Fibroblast of lung (primary cell): ENCODE measurements around the gene CFAP70. TPM values are rescaled to one million over a fixed set of nuclear protein-coding genes. Genes with fewer than 3 reads are reported as not detected.
"Not testable (repeated sequence)": the region's sequence is repeated elsewhere in the genome, so short reads cannot be mapped to it uniquely, and the experiment has no call there.

Experiments
- DNase-seq, 2 donors: peaks; one replicate each; pipeline versions ENCODE4 v3.0.0 to v3.0.0-alpha.2; 2010; ENCODE audit warnings: low read depth in 2 of 2
- H2AFZ ChIP-seq: 2 replicates; pipeline ENCODE4 v1.5.1; 2012; ENCODE audit warnings: low read length, control low read depth, inconsistent platforms
- H3K27ac ChIP-seq: 2 replicates; pipeline ENCODE4 v1.5.1; 2011; ENCODE audit warnings: low read length, control low read depth; ENCODE audit not compliant: insufficient read depth
- H3K27me3 ChIP-seq: 2 replicates; pipeline ENCODE4 v1.5.1; 2011; ENCODE audit warnings: mild to moderate bottlenecking, low read length; ENCODE audit not compliant: control insufficient read depth, insufficient read depth
- H3K36me3 ChIP-seq: 2 replicates; pipeline ENCODE4 v1.5.1; 2011; ENCODE audit warnings: low read length; ENCODE audit not compliant: control insufficient read depth, insufficient read depth
- H3K4me1 ChIP-seq: 2 replicates; pipeline ENCODE4 v1.5.1; 2011; ENCODE audit warnings: low read length; ENCODE audit not compliant: control insufficient read depth, insufficient read depth; ENCODE audit errors: extremely low read depth
- H3K4me2 ChIP-seq: 2 replicates; pipeline ENCODE4 v1.5.1; 2011; ENCODE audit warnings: low read length, control low read depth; ENCODE audit not compliant: insufficient read depth; ENCODE audit errors: extremely low read depth
- H3K4me3 ChIP-seq, 4 experiments: fragments of 200-600 bp in 1 of 4; sonication (generic) in 1 of 4; replicated peaks in 1 of 4; 2 replicates each; pipeline ENCODE4 v1.5.1; 2011 to 2016; ENCODE audit warnings: low read length in 4 of 4, low read depth in 3 of 4, mild to moderate bottlenecking in 3 of 4, control low read depth in 2 of 4, inconsistent platforms in 1 of 4, mixed read lengths in 1 of 4; ENCODE audit not compliant: insufficient read depth in 1 of 4; ENCODE audit errors: control extremely low read depth in 1 of 4
- H3K79me2 ChIP-seq: 2 replicates; pipeline ENCODE4 v1.5.1; 2012; ENCODE audit warnings: mild to moderate bottlenecking, low read length, inconsistent platforms; ENCODE audit not compliant: control insufficient read depth, insufficient read depth
- H3K9ac ChIP-seq: 2 replicates; pipeline ENCODE4 v1.5.1; 2011; ENCODE audit warnings: mild to moderate bottlenecking, low read length, control low read depth; ENCODE audit not compliant: insufficient read depth
- H3K9me3 ChIP-seq: 2 replicates; pipeline ENCODE4 v1.5.1; 2012; ENCODE audit warnings: low read depth, low read length; ENCODE audit not compliant: control insufficient read depth, insufficient read depth
- H4K20me1 ChIP-seq: 2 replicates; pipeline ENCODE4 v1.5.1; 2011; ENCODE audit warnings: low read length; ENCODE audit not compliant: control insufficient read depth, insufficient read depth; ENCODE audit errors: extremely low read depth
- EZH2 ChIP-seq: IDR thresholded peaks from 2 replicates; pipeline ENCODE4 v1.5.1; 2012; ENCODE audit warnings: low read length, control low read depth, mild to moderate bottlenecking; ENCODE audit errors: missing control alignments
- polyA plus RNA-seq, 2 donors: library from polyadenylated mRNA; depleted of rRNA in 1 of 2; stranded (reverse) in 1 of 2; unstranded in 1 of 2; fragments of >200 nt; gene quantifications; 2 replicates each; pipeline ENCODE4 v1.2.1, GENCODE V29; 2011 to 2012; ENCODE audit warnings: missing spikeins in 1 of 2
- total RNA-seq: library from RNA; depleted of rRNA; stranded (reverse); fragments of >200 nt; gene quantifications from 2 replicates; pipeline ENCODE4 v1.2.1, GENCODE V29; 2014
- TF ChIP-seq, protein P1 (sequence below), 2 donors: IDR thresholded peaks in 1 of 2; conservative IDR thresholded peaks in 1 of 2; 1 replicate in 1 of 2; 2 replicates in 1 of 2; pipeline ENCODE4 v1.5.1; 2011 to 2012; ENCODE audit warnings: low read length in 2 of 2, control low read depth in 1 of 2, inconsistent platforms in 1 of 2, low read depth in 1 of 2, mild to moderate bottlenecking in 1 of 2

The CFAP70 gene
- total and polyA plus RNA-seq, 2 donors (not counting 1 experiment from before 2014, with no cell fraction given): 0.19 to 1.3 TPM

DNA sequence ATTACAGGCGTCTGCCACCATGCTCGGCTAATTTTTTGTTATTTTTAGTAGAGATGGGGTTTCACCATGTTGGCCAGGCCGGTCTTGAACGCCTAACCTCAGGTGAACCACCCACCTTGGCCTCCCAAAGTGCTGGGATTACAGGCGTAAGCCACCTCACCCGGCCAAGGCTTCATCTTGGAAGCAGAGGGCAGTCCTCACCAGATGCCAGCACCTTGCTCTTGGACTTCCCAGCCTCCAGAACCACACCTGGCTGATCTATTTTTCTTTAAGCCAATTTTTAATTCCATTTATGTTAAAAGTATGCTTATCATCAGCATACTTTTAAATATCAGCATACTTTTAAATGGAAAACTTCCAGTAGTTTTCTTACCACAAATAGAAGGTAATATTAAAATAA lies 43.0 kb upstream of the CFAP70 start:
- no peak overlapping the region for H3K27ac ChIP-seq
- H4K20me1 ChIP-seq: no peaks in the 10 kb centered on the region
- no peaks in the 10 kb centered on the region for H3K36me3 ChIP-seq
- H3K9ac ChIP-seq: no peak overlapping the region
- H2AFZ ChIP-seq: no peak overlapping the region
- no peak for DNase-seq
- peaks cover 52% of the 10 kb centered on the region for H3K79me2 ChIP-seq
- H3K4me1 ChIP-seq: no peaks in the 10 kb centered on the region
- no peaks in the 10 kb centered on the region for H3K27me3 ChIP-seq
- no peaks in the 10 kb centered on the region for H3K9me3 ChIP-seq
- H3K4me2 ChIP-seq: no peak overlapping the region
- no peak overlapping the region for H3K4me3 ChIP-seq
- TF ChIP-seq, protein P1, sequence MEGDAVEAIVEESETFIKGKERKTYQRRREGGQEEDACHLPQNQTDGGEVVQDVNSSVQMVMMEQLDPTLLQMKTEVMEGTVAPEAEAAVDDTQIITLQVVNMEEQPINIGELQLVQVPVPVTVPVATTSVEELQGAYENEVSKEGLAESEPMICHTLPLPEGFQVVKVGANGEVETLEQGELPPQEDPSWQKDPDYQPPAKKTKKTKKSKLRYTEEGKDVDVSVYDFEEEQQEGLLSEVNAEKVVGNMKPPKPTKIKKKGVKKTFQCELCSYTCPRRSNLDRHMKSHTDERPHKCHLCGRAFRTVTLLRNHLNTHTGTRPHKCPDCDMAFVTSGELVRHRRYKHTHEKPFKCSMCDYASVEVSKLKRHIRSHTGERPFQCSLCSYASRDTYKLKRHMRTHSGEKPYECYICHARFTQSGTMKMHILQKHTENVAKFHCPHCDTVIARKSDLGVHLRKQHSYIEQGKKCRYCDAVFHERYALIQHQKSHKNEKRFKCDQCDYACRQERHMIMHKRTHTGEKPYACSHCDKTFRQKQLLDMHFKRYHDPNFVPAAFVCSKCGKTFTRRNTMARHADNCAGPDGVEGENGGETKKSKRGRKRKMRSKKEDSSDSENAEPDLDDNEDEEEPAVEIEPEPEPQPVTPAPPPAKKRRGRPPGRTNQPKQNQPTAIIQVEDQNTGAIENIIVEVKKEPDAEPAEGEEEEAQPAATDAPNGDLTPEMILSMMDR (conservative IDR thresholded peaks at IDR 0.05 in 1 of 2, IDR thresholded peaks at IDR 0.05 in 1 of 2; ENCODE audit: low read depth in 1 of 2, low read length in 2 of 2): no peak
- no peak for TF ChIP-seq EZH2

GRCh38 chr10:73399063-73399462 lies 40.4 kb upstream of the CFAP70 start:
- H2AFZ ChIP-seq: no peak overlapping the region
- DNase-seq: no peak
- peaks cover 3% of the 10 kb centered on the region for H3K36me3 ChIP-seq
- H3K27me3 ChIP-seq: no peaks in the 10 kb centered on the region
- H3K79me2 ChIP-seq: peaks cover 34% of the 10 kb centered on the region
- H3K4me2 ChIP-seq: no peak overlapping the region
- H3K4me3 ChIP-seq: no peak overlapping the region
- H4K20me1 ChIP-seq: no peaks in the 10 kb centered on the region
- TF ChIP-seq, protein P1 (conservative IDR thresholded peaks at IDR 0.05 in 1 of 2, IDR thresholded peaks at IDR 0.05 in 1 of 2; ENCODE audit: low read depth in 1 of 2, low read length in 2 of 2): no peak
- no peak overlapping the region for H3K9ac ChIP-seq
- H3K9me3 ChIP-seq: no peaks in the 10 kb centered on the region
- H3K27ac ChIP-seq: no peak overlapping the region
- no peaks in the 10 kb centered on the region for H3K4me1 ChIP-seq

DNA sequence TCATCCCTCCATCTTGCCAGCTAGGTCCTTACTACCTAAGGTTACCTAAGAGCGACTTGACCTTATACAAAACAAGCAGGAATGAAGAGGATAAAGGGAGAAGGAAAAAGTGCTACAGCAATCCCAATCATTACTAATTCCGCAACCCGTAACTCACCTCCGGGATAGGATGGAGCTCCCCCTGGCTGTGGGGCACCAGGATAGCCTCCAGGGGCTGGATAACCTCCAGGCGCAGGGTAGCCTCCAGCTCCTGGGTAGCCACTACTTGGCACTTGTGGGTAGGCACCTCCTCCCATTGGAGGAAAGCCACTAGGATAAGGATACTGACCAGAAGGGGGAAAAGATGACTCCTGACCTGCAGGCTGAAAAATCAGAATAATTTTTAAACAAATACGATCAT lies 39.4 kb upstream of the CFAP70 start:
- peaks cover 23% of the 10 kb centered on the region for H3K79me2 ChIP-seq
- no peak overlapping the region for H3K27ac ChIP-seq
- TF ChIP-seq, protein P1 (conservative IDR thresholded peaks at IDR 0.05 in 1 of 2, IDR thresholded peaks at IDR 0.05 in 1 of 2; ENCODE audit: low read depth in 1 of 2, low read length in 2 of 2): peak in 1 of 2 donors; percentile 21
- no peak for TF ChIP-seq EZH2

GRCh38 chr10:73394325-73394724 lies 35.7 kb upstream of the CFAP70 start:
- not testable (repeated sequence) for H4K20me1 ChIP-seq, H3K79me2 ChIP-seq, H3K4me3 ChIP-seq, H3K4me1 ChIP-seq, H3K27ac ChIP-seq, H3K4me2 ChIP-seq, H3K27me3 ChIP-seq, H3K36me3 ChIP-seq, H3K9me3 ChIP-seq, DNase-seq, H3K9ac ChIP-seq, H2AFZ ChIP-seq

More for the DNA sequence above, 39.4 kb upstream of the CFAP70 start:
- no peaks in the 10 kb centered on the region for H3K27me3 ChIP-seq
- no peak overlapping the region for H3K4me3 ChIP-seq
- no peak for DNase-seq
- H3K4me2 ChIP-seq: no peak overlapping the region
- H3K9ac ChIP-seq: no peak overlapping the region
- H4K20me1 ChIP-seq: no peaks in the 10 kb centered on the region
- H3K36me3 ChIP-seq: peaks cover 3% of the 10 kb centered on the region
- H2AFZ ChIP-seq: no peak overlapping the region
- H3K9me3 ChIP-seq: no peaks in the 10 kb centered on the region
- H3K4me1 ChIP-seq: no peaks in the 10 kb centered on the region
